Trophoblast cell (in vitro differentiated cells and primary cell): ENCODE data around the gene POU3F1.

Source experiments
- DNase-seq, 2 donors: peaks; one replicate each; pipeline ENCODE4 v3.0.0-alpha.2; 2016
- H2AFZ ChIP-seq: 2 replicates; pipeline ENCODE4 v1.6.1; 2013; ENCODE audit warnings: low read length, moderate library complexity, mild to moderate bottlenecking; ENCODE audit not compliant: insufficient read depth, poor library complexity
- H2AK5ac ChIP-seq: 2 replicates; pipeline ENCODE4 v1.6.1; 2013; ENCODE audit warnings: mild to moderate bottlenecking, low read length
- H2BK120ac ChIP-seq: 2 replicates; pipeline ENCODE4 v1.6.1; 2013; ENCODE audit warnings: low read length, mild to moderate bottlenecking, moderate library complexity; ENCODE audit not compliant: insufficient read depth, poor library complexity
- H2BK12ac ChIP-seq: 2 replicates; pipeline ENCODE4 v1.6.1; 2013; ENCODE audit warnings: mild to moderate bottlenecking, low read length, moderate library complexity
- H2BK5ac ChIP-seq: 2 replicates; pipeline ENCODE4 v1.6.1; 2013; ENCODE audit warnings: low read length, low read depth, moderate library complexity, mild to moderate bottlenecking; ENCODE audit not compliant: poor library complexity
- H3K14ac ChIP-seq: 2 replicates; pipeline ENCODE4 v1.6.1; 2013; ENCODE audit warnings: mild to moderate bottlenecking, low read length
- H3K18ac ChIP-seq: 2 replicates; pipeline ENCODE4 v1.6.1; 2013; ENCODE audit warnings: mild to moderate bottlenecking, low read length
- H3K23ac ChIP-seq: 2 replicates; pipeline ENCODE4 v1.6.1; 2013; ENCODE audit warnings: low read length
- H3K27ac ChIP-seq: 2 replicates; pipeline ENCODE4 v1.5.1; 2013; ENCODE audit warnings: low read depth, mild to moderate bottlenecking, inconsistent platforms, low read length, moderate library complexity
- H3K27me3 ChIP-seq: 2 replicates; pipeline ENCODE4 v1.6.1; 2013; ENCODE audit warnings: inconsistent platforms, mild to moderate bottlenecking, low read length, moderate library complexity; ENCODE audit not compliant: insufficient read depth
- H3K36me3 ChIP-seq, 2 experiments: 1 replicate in 1 of 2; 2 replicates in 1 of 2; pipeline ENCODE4 v1.6.1; 2013; ENCODE audit warnings: low read length in 2 of 2, mild to moderate bottlenecking in 2 of 2, moderate library complexity in 1 of 2; ENCODE audit not compliant: insufficient read depth in 2 of 2, control insufficient read depth in 1 of 2
- H3K4ac ChIP-seq: 2 replicates; pipeline ENCODE4 v1.6.1; 2013; ENCODE audit warnings: low read depth, mild to moderate bottlenecking, low read length, moderate library complexity
- H3K4me1 ChIP-seq, 2 experiments: 1 replicate in 1 of 2; 2 replicates in 1 of 2; pipeline ENCODE4 v1.6.1; 2013; ENCODE audit warnings: low read length in 2 of 2, mild to moderate bottlenecking in 2 of 2, moderate library complexity in 1 of 2; ENCODE audit not compliant: insufficient read depth in 2 of 2, control insufficient read depth in 1 of 2
- H3K4me2 ChIP-seq: 2 replicates; pipeline ENCODE4 v1.6.1; 2013; ENCODE audit warnings: inconsistent platforms, mild to moderate bottlenecking, low read length, moderate library complexity
- H3K4me3 ChIP-seq: 2 replicates; pipeline ENCODE4 v1.5.1; 2013; ENCODE audit warnings: mild to moderate bottlenecking, low read depth, low read length, inconsistent platforms
- H3K79me1 ChIP-seq: one replicate; pipeline ENCODE4 v1.6.1; 2013; ENCODE audit warnings: low read length
- H3K79me2 ChIP-seq: 2 replicates; pipeline ENCODE4 v1.6.1; 2013; ENCODE audit warnings: low read length, mild to moderate bottlenecking; ENCODE audit not compliant: control insufficient read depth, insufficient read depth, poor library complexity
- H3K9ac ChIP-seq: 2 replicates; pipeline ENCODE4 v1.6.1; 2013; ENCODE audit warnings: mild to moderate bottlenecking, low read length
- H3K9me3 ChIP-seq: 2 replicates; pipeline ENCODE4 v1.6.1; 2013; ENCODE audit warnings: low read depth, mild to moderate bottlenecking, control low read depth, inconsistent platforms, low read length; ENCODE audit not compliant: insufficient read depth
- H4K12ac ChIP-seq: 2 replicates; pipeline ENCODE4 v1.6.1; 2013; ENCODE audit warnings: low read depth, mild to moderate bottlenecking, low read length, moderate library complexity
- H4K8ac ChIP-seq: 2 replicates; pipeline ENCODE4 v1.6.1; 2013; ENCODE audit warnings: low read depth, mild to moderate bottlenecking, low read length, moderate library complexity
- H4K91ac ChIP-seq: one replicate; pipeline ENCODE4 v1.6.1; 2013; ENCODE audit warnings: low read depth, mild to moderate bottlenecking, low read length, moderate library complexity
- WGBS: extraction: QIAGEN DNeasy Blood & Tissue Kit; methylation state at CpG from one replicate; pipeline ENCODE4 v1.1.7; 2013; ENCODE audit warnings: missing lambda C conversion rate; ENCODE audit not compliant: insufficient read length, insufficient coverage; ENCODE audit errors: extremely low coverage; 5-methylcytosine and 5-hydroxymethylcytosine counted together

Gene POU3F1

DNA sequence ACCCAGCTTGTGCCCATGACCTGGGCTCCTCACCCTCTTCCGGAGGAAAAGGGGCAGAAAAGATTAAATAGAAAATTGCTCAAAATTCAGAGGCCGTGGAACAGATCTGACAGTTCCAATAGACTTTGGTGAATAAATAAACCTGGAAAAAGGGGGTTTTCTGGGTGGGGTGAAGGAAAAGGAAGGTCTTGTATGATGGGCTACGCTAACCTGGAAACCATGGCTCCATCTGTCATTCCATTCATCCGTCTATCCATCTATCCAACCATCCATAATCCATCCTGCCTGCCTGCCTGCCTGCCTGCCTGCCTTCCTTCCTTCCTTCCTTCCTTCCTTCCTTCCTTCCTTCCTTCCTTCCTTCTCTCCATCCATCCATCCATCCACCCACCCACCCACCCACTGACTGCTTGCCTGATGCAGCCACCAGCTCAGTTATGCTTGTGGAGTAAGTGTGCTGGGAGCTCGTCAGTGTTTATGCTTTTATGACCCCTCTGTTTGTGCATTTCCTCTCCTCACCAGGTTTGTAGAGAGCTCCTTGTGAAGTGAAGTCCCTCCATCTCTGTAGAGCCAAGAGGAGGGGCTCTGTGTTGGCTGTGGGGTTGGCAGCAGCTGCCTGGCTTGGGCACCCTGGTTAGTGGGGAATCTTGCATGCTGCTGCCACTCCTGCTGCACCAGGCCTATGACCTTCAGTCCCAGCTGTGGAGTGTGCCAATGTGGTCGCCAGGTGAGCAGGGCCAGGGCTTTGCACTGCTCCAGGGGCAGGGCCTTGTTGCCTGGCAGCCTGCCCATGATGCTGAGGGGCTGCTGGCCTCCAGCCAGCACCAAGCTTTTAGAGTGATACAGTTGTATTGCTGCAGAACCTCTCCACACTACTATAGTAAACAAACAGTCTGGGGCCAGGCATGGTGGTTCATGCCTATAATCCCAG, 16.0 kb upstream of the POU3F1 start:
- no peak overlapping the region for H3K14ac ChIP-seq
- no peak overlapping the region for H3K18ac ChIP-seq
- no peaks in the 10 kb centered on the region for H3K79me1 ChIP-seq
- no peak overlapping the region for H3K27ac ChIP-seq
- H3K23ac ChIP-seq: no peak overlapping the region
- DNase-seq: no peak
- no peak overlapping the region for H4K12ac ChIP-seq
- no peak overlapping the region for H2BK5ac ChIP-seq
- H3K4me3 ChIP-seq: no peak overlapping the region
- H3K9me3 ChIP-seq: peaks cover 2% of the 10 kb centered on the region
- H2BK12ac ChIP-seq: no peak overlapping the region
- H3K4me1 ChIP-seq: no peaks in the 10 kb centered on the region
- H2AFZ ChIP-seq: no peak overlapping the region
- H3K4me2 ChIP-seq: no peak overlapping the region
- H3K79me2 ChIP-seq: no peaks in the 10 kb centered on the region
- no peak overlapping the region for H2BK120ac ChIP-seq
- H4K8ac ChIP-seq: no peak overlapping the region
- H3K27me3 ChIP-seq: no peaks in the 10 kb centered on the region
- H4K91ac ChIP-seq: no peak overlapping the region
- WGBS: no CpG with 5 or more reads among the region's 6 CpGs
- no peak overlapping the region for H2AK5ac ChIP-seq
- no peak overlapping the region for H3K9ac ChIP-seq
- H3K36me3 ChIP-seq: no peaks in the 10 kb centered on the region
- no peak overlapping the region for H3K4ac ChIP-seq

GRCh38 chr1:38061883-38062328, 15.3 kb upstream of the POU3F1 start:
- Histone ChIP-seq H3K36me3 (no peaks in the 10 kb centered on the region), H2BK12ac (no peak overlapping the region), H4K12ac (no peak overlapping the region), H3K4me1 (no peaks in the 10 kb centered on the region), H3K4ac (no peak overlapping the region), H3K4me2 (no peak overlapping the region), H3K9ac (no peak overlapping the region), H3K18ac (no peak overlapping the region), H3K79me2 (no peaks in the 10 kb centered on the region), H2BK5ac (no peak overlapping the region), H3K23ac (no peak overlapping the region), H2AK5ac (no peak overlapping the region), H3K14ac (no peak overlapping the region), H4K8ac (no peak overlapping the region), H4K91ac (no peak overlapping the region), H3K79me1 (no peaks in the 10 kb centered on the region), H3K4me3 (no peak overlapping the region), H3K9me3 (peaks cover 2% of the 10 kb centered on the region), H2AFZ (no peak overlapping the region), H2BK120ac (no peak overlapping the region), H3K27ac (no peak overlapping the region), H3K27me3 (no peaks in the 10 kb centered on the region)
- no CpG with 5 or more reads among the region's 7 CpGs for WGBS
- DNase-seq: no peak

GRCh38 chr1:38061290-38061689, 14.7 kb upstream of the POU3F1 start:
- H3K79me1 ChIP-seq: no peaks in the 10 kb centered on the region
- no peak overlapping the region for H2AK5ac ChIP-seq
- no peak overlapping the region for H2AFZ ChIP-seq
- H3K18ac ChIP-seq: no peak overlapping the region
- WGBS: no CpG with 5 or more reads among the region's 1 CpG
- no peak overlapping the region for H3K4ac ChIP-seq
- no peaks in the 10 kb centered on the region for H3K79me2 ChIP-seq
- no peak overlapping the region for H2BK12ac ChIP-seq
- no peak overlapping the region for H3K4me3 ChIP-seq
- DNase-seq: no peak
- H2BK120ac ChIP-seq: no peak overlapping the region
- no peak overlapping the region for H3K14ac ChIP-seq
- H2BK5ac ChIP-seq: no peak overlapping the region
- no peak overlapping the region for H3K9ac ChIP-seq
- no peak overlapping the region for H3K23ac ChIP-seq
- H3K27ac ChIP-seq: no peak overlapping the region
- peaks cover 2% of the 10 kb centered on the region for H3K9me3 ChIP-seq
- H3K36me3 ChIP-seq: no peaks in the 10 kb centered on the region
- no peak overlapping the region for H4K8ac ChIP-seq
- no peaks in the 10 kb centered on the region for H3K4me1 ChIP-seq
- no peak overlapping the region for H4K91ac ChIP-seq
- no peak overlapping the region for H4K12ac ChIP-seq
- H3K4me2 ChIP-seq: no peak overlapping the region
- H3K27me3 ChIP-seq: no peaks in the 10 kb centered on the region

GRCh38 chr1:38060498-38060897, 13.9 kb upstream of the POU3F1 start:
- H2BK120ac ChIP-seq: no peak overlapping the region
- H2AFZ ChIP-seq: no peak overlapping the region
- no peak overlapping the region for H3K9ac ChIP-seq
- H3K23ac ChIP-seq: no peak overlapping the region
- no peaks in the 10 kb centered on the region for H3K36me3 ChIP-seq
- no peak overlapping the region for H4K91ac ChIP-seq
- no peak overlapping the region for H2AK5ac ChIP-seq
- no peak overlapping the region for H3K4me3 ChIP-seq
- no peak overlapping the region for H3K27ac ChIP-seq
- H3K79me1 ChIP-seq: no peaks in the 10 kb centered on the region
- H2BK5ac ChIP-seq: no peak overlapping the region
- no peaks in the 10 kb centered on the region for H3K27me3 ChIP-seq
- no peak overlapping the region for H3K4me2 ChIP-seq
- no peak overlapping the region for H4K12ac ChIP-seq
- DNase-seq: no peak
- no CpG with 5 or more reads among the region's 2 CpGs for WGBS
- H3K79me2 ChIP-seq: no peaks in the 10 kb centered on the region
- no peak overlapping the region for H3K14ac ChIP-seq
- H3K9me3 ChIP-seq: peaks cover 2% of the 10 kb centered on the region
- no peak overlapping the region for H3K18ac ChIP-seq
- H2BK12ac ChIP-seq: no peak overlapping the region
- no peaks in the 10 kb centered on the region for H3K4me1 ChIP-seq
- no peak overlapping the region for H3K4ac ChIP-seq
- H4K8ac ChIP-seq: no peak overlapping the region
